Measurements from ENCODE around the gene ABRACL.

DNA sequence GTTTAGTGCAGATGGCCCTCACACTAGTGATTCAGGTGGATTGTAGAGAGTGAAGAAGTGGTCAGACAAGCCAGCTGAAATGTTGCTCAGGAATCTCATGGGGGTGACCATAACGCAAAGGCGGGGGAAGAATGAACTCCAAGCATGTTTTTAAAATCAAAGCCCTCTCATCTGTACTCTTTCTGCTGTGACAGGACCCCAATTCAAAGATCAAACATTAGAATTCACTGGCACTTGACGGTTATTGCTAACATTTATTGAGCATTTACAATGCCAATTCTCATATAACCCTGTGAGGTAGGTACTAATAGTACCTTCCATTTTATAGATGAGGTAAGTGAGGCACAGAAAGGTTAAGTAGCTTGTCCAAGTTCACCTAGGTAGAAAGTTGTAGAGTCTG lies 15.7 kb downstream of the ABRACL start:
- TF ChIP-seq, protein P1, sequence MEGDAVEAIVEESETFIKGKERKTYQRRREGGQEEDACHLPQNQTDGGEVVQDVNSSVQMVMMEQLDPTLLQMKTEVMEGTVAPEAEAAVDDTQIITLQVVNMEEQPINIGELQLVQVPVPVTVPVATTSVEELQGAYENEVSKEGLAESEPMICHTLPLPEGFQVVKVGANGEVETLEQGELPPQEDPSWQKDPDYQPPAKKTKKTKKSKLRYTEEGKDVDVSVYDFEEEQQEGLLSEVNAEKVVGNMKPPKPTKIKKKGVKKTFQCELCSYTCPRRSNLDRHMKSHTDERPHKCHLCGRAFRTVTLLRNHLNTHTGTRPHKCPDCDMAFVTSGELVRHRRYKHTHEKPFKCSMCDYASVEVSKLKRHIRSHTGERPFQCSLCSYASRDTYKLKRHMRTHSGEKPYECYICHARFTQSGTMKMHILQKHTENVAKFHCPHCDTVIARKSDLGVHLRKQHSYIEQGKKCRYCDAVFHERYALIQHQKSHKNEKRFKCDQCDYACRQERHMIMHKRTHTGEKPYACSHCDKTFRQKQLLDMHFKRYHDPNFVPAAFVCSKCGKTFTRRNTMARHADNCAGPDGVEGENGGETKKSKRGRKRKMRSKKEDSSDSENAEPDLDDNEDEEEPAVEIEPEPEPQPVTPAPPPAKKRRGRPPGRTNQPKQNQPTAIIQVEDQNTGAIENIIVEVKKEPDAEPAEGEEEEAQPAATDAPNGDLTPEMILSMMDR (IDR thresholded peaks at IDR 0.05; ENCODE audit: control extremely low read depth in 1 of 3, insufficient read depth in 1 of 3, low read depth in 1 of 3, low read length in 3 of 3): no peak
- TF ChIP-seq RAD21 (IDR thresholded peaks at IDR 0.05 in 1 of 2, conservative IDR thresholded peaks at IDR 0.05 in 1 of 2; ENCODE audit: low read depth in 2 of 2, low read length in 2 of 2) (no peak), TAF1 (IDR thresholded peaks at IDR 0.05; ENCODE audit: low read depth, low read length) (no peak), CHD2 (IDR thresholded peaks at IDR 0.05; ENCODE audit: low read length) (no peak), ZNF274 (IDR thresholded peaks at IDR 0.05; ENCODE audit: borderline replicate concordance, extremely low read depth, low read length) (no peak)
